HEK293T (cell line): Measurements from ENCODE around the gene DNAAF3.

Source experiments
- ARNT ChIP-seq: fragments of 450-650 bp; IDR thresholded peaks from 2 replicates; pipeline ENCODE4 v1.6.1; 2017; ENCODE audit warnings: mild to moderate bottlenecking
- BHLHE40 ChIP-seq: fragments of 450-650 bp; IDR thresholded peaks from 2 replicates; pipeline ENCODE4 v1.6.1; 2016; ENCODE audit warnings: mild to moderate bottlenecking, moderate library complexity, borderline replicate concordance
- ELF4 ChIP-seq: fragments of 450-650 bp; IDR thresholded peaks from 2 replicates; pipeline ENCODE4 v1.6.1; 2017; ENCODE audit warnings: antibody characterized with exemption
- FOXA1 ChIP-seq: fragments of 450-650 bp; IDR thresholded peaks from 2 replicates; pipeline ENCODE4 v1.6.1; 2016; ENCODE audit warnings: mild to moderate bottlenecking
- FOXK2 ChIP-seq: fragments of 450-650 bp; IDR thresholded peaks from 2 replicates; pipeline ENCODE4 v1.6.1; 2016; ENCODE audit warnings: mild to moderate bottlenecking
- HDGF ChIP-seq: fragments of 450-650 bp; IDR thresholded peaks from 2 replicates; pipeline ENCODE4 v1.6.1; 2017; ENCODE audit warnings: antibody characterized with exemption, borderline replicate concordance
- NFRKB ChIP-seq: fragments of 450-650 bp; IDR thresholded peaks from 2 replicates; pipeline ENCODE4 v1.6.1; 2016; ENCODE audit warnings: mild to moderate bottlenecking, moderate library complexity
- SP1 ChIP-seq: fragments of 450-650 bp; IDR thresholded peaks from 2 replicates; pipeline ENCODE4 v1.6.1; 2017
- SUZ12 ChIP-seq: fragments of 450-650 bp; IDR thresholded peaks from 2 replicates; pipeline ENCODE4 v1.6.1; 2016; ENCODE audit warnings: mild to moderate bottlenecking
- TARDBP ChIP-seq: fragments of 450-650 bp; IDR thresholded peaks from 2 replicates; pipeline ENCODE4 v1.6.1; 2016
- ZNF384 ChIP-seq: fragments of 450-650 bp; IDR thresholded peaks from 2 replicates; pipeline ENCODE4 v1.6.1; 2016

- TF ChIP-seq NFRKB: no peak
- no peak for TF ChIP-seq TARDBP
- TF ChIP-seq ZNF384: no peak
- TF ChIP-seq ARNT: no peak
- no peak for TF ChIP-seq ELF4
- TF ChIP-seq BHLHE40: no peak
- TF ChIP-seq FOXK2: no peak
- TF ChIP-seq SP1: no peak
- TF ChIP-seq SUZ12: no peak
- no peak for TF ChIP-seq FOXA1
- no peak for TF ChIP-seq HDGF
These were observed 8.9 kb upstream of the DNAAF3 start for GRCh38 chr19:55175117-55175867.
